ENCODE data around the gene LEFTY1. TPM values are rescaled to one million over a fixed set of nuclear protein-coding genes. Genes with fewer than 3 reads are reported as not detected.

The LEFTY1 gene
- total RNA-seq, 1 donor from 2014 or later: 0.99 TPM

DNA sequence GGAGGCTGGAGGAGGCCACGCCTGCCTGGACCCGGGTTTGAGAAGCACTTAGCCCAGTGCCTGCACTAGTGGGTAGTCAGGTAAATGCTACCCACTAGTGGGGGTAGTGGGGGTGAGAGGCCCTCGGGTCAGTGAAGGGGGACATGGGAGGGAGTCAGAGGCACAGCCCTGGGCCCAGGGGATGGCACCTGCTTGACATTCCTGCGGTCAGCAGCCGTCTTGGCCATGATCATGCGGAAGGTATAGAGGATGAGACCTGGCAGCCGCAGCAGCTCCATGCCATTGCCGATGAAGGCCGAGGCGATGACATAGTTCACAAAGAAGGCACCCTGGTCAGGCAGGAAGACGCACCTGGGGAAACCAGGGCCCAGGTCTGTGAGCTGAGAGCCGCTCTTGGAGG is 35.5 kb downstream of the LEFTY1 start:
- no peak overlapping the region for H3K4me3 Mint-ChIP-seq (ENCODE audit: unreplicated experiment)
- peaks cover 24% of the 10 kb centered on the region for H3K36me3 Mint-ChIP-seq (ENCODE audit: low read depth)

GRCh38 chr1:225852413-225853124 is 36.4 kb downstream of the LEFTY1 start:
- no peak for DNase-seq (ENCODE audit: low spot score)
- Mint-ChIP-seq H3K4me1 (ENCODE audit: low read depth) (peaks cover 13% of the 10 kb centered on the region), H3K4me3 (ENCODE audit: unreplicated experiment) (no peak overlapping the region), H3K27me3 (ENCODE audit: low read depth) (no peaks in the 10 kb centered on the region), H3K27ac (ENCODE audit: unreplicated experiment) (no peak overlapping the region), H3K9me3 (ENCODE audit: low read depth) (no peaks in the 10 kb centered on the region), H3K36me3 (ENCODE audit: low read depth) (peaks cover 24% of the 10 kb centered on the region)
- TF ChIP-seq CTCF (IDR thresholded peaks at IDR 0.05): no peak

More for the DNA sequence above, 35.5 kb downstream of the LEFTY1 start:
- Mint-ChIP-seq H3K27ac (ENCODE audit: unreplicated experiment) (no peak overlapping the region), H3K27me3 (ENCODE audit: low read depth) (no peaks in the 10 kb centered on the region), H3K4me1 (ENCODE audit: low read depth) (peaks cover 7% of the 10 kb centered on the region), H3K9me3 (ENCODE audit: low read depth) (no peaks in the 10 kb centered on the region)
- TF ChIP-seq CTCF (IDR thresholded peaks at IDR 0.05): no peak
- DNase-seq (ENCODE audit: low spot score): no peak

GRCh38 chr1:225851805-225852204 is 37.1 kb downstream of the LEFTY1 start:
- H3K27ac Mint-ChIP-seq (ENCODE audit: unreplicated experiment): no peak overlapping the region
- H3K4me3 Mint-ChIP-seq (ENCODE audit: unreplicated experiment): no peak overlapping the region
- H3K4me1 Mint-ChIP-seq (ENCODE audit: low read depth): peaks cover 13% of the 10 kb centered on the region
- no peaks in the 10 kb centered on the region for H3K27me3 Mint-ChIP-seq (ENCODE audit: low read depth)
- H3K9me3 Mint-ChIP-seq (ENCODE audit: low read depth): no peaks in the 10 kb centered on the region
- no peak for DNase-seq (ENCODE audit: low spot score)
- H3K36me3 Mint-ChIP-seq (ENCODE audit: low read depth): peaks cover 24% of the 10 kb centered on the region
- no peak for TF ChIP-seq CTCF (IDR thresholded peaks at IDR 0.05)

GRCh38 chr1:225850370-225850769 is 38.6 kb downstream of the LEFTY1 start:
- no peak for TF ChIP-seq CTCF (IDR thresholded peaks at IDR 0.05)
- DNase-seq (ENCODE audit: low spot score): no peak
- Mint-ChIP-seq H3K4me1 (ENCODE audit: low read depth) (peaks cover 13% of the 10 kb centered on the region), H3K27ac (ENCODE audit: unreplicated experiment) (no peak overlapping the region), H3K9me3 (ENCODE audit: low read depth) (no peaks in the 10 kb centered on the region), H3K36me3 (ENCODE audit: low read depth) (peaks cover 19% of the 10 kb centered on the region), H3K27me3 (ENCODE audit: low read depth) (no peaks in the 10 kb centered on the region), H3K4me3 (ENCODE audit: unreplicated experiment) (no peak overlapping the region)

DNA sequence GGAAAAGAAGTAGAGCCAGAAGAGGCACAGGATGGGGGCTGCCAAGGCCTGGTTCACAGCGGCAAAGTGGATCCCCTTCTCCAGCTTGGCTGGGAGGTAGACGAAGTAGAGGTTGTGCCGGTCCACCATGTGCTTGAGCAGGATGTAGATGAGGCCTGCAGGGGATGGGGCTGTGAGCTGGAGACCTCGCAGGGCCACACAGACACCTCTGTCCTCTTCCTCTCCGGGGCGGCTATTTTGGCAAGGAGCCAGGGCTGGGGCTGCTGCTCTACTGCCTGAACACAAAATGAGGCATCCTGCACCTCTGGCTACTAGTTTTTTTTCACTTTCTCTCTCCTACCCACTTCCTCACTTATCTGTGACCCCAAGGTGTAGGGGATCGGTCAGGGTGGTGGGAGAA is 39.0 kb downstream of the LEFTY1 start:
- no peaks in the 10 kb centered on the region for H3K9me3 Mint-ChIP-seq (ENCODE audit: low read depth)
- peaks cover 21% of the 10 kb centered on the region for H3K36me3 Mint-ChIP-seq (ENCODE audit: low read depth)
- H3K4me1 Mint-ChIP-seq (ENCODE audit: low read depth): peaks cover 13% of the 10 kb centered on the region
- TF ChIP-seq CTCF (IDR thresholded peaks at IDR 0.05): no peak
- DNase-seq (ENCODE audit: low spot score): no peak
- no peaks in the 10 kb centered on the region for H3K27me3 Mint-ChIP-seq (ENCODE audit: low read depth)
- no peak overlapping the region for H3K4me3 Mint-ChIP-seq (ENCODE audit: unreplicated experiment)
- H3K27ac Mint-ChIP-seq (ENCODE audit: unreplicated experiment): no peak overlapping the region

Data from chondrocyte (in vitro differentiated cells).